ENCODE data around the gene C9orf43.
"Not testable (repeated sequence)": the region's sequence is repeated elsewhere in the genome, so short reads cannot be mapped to it uniquely, and the experiment has no call there.

The C9orf43 gene

GRCh38 chr9:113381441-113381840, 29.1 kb upstream of the C9orf43 start:
- not testable (repeated sequence) for DNase-seq (ENCODE audit: low read depth, low spot score)

GRCh38 chr9:113381909-113382411, 28.6 kb upstream of the C9orf43 start:
- DNase-seq (ENCODE audit: low read depth, low spot score), result no peak

- no peak for DNase-seq (ENCODE audit: low read depth, low spot score)
Measured at GRCh38 chr9:113386571-113387393, 23.8 kb upstream of the C9orf43 start.

- DNase-seq (ENCODE audit: low read depth, low spot score), result no peak
Measured at GRCh38 chr9:113387560-113388230, 22.9 kb upstream of the C9orf43 start.

- no peak for DNase-seq (ENCODE audit: low read depth, low spot score)
Measured at GRCh38 chr9:113388833-113389232, 21.7 kb upstream of the C9orf43 start.

- DNase-seq (ENCODE audit: low read depth, low spot score), result no peak
Measured at GRCh38 chr9:113389451-113389850, 21.1 kb upstream of the C9orf43 start.

- no peak for DNase-seq (ENCODE audit: low read depth, low spot score)
Measured at GRCh38 chr9:113390192-113390960, 20.2 kb upstream of the C9orf43 start.

- no peak for DNase-seq (ENCODE audit: low read depth, low spot score)
Measured at GRCh38 chr9:113391917-113392316, 18.6 kb upstream of the C9orf43 start.

- no peak for DNase-seq (ENCODE audit: low read depth, low spot score)
Measured at GRCh38 chr9:113393281-113393680, 17.3 kb upstream of the C9orf43 start.

- DNase-seq (ENCODE audit: low read depth, low spot score), result no peak
Measured at GRCh38 chr9:113395000-113395861, 15.3 kb upstream of the C9orf43 start.

GRCh38 chr9:113397203-113397631, 13.3 kb upstream of the C9orf43 start:
- DNase-seq (ENCODE audit: low read depth, low spot score), result no peak

- DNase-seq (ENCODE audit: low read depth, low spot score), result no peak
Measured at GRCh38 chr9:113398796-113399195, 11.8 kb upstream of the C9orf43 start.

GRCh38 chr9:113399646-113400200, 10.8 kb upstream of the C9orf43 start:
- no peak for DNase-seq (ENCODE audit: low read depth, low spot score)

GRCh38 chr9:113401027-113401792, 9.3 kb upstream of the C9orf43 start, which contains the start of gene ALAD:
Gene ALAD (minus strand): TSS chr9:113401284. CDS start chr9:113393559, 7,725 bp downstream.
- DNase-seq (ENCODE audit: low read depth, low spot score), result peak; percentile 99

GRCh38 chr9:113403646-113404045, 6.9 kb upstream of the C9orf43 start:
- no peak for DNase-seq (ENCODE audit: low read depth, low spot score)

- DNase-seq (ENCODE audit: low read depth, low spot score), result not testable (repeated sequence)
Measured at GRCh38 chr9:113406353-113406752, 4.2 kb upstream of the C9orf43 start.

GRCh38 chr9:113406873-113407511, 3.6 kb upstream of the C9orf43 start:
- DNase-seq (ENCODE audit: low read depth, low spot score), result not testable (repeated sequence)

- no peak for DNase-seq (ENCODE audit: low read depth, low spot score)
Measured at GRCh38 chr9:113409481-113409880, 1.1 kb upstream of the C9orf43 start.

GRCh38 chr9:113409883-113410206, 702 bp upstream of the C9orf43 start:
- DNase-seq (ENCODE audit: low read depth, low spot score), result no peak
